ENCODE results near the gene SLITRK3. TPM values are rescaled to one million over a fixed set of nuclear protein-coding genes. Genes with fewer than 3 reads are reported as not detected.

Gene SLITRK3
- polyA plus RNA-seq, 1 donor from 2014 or later = not detected

GRCh38 chr3:165196577-165197480, 645 bp upstream of the SLITRK3 start:
- Mint-ChIP-seq H3K4me1 (peaks cover 0 to 3% (median 0%) of the 10 kb centered on the region in 3 donors), H3K27ac (no peak overlapping the region), H3K36me3 (no peaks in the 10 kb centered on the region), H3K9me3 (no peaks in the 10 kb centered on the region), H3K4me3 (peak overlapping the region in 1 of 4 donors; percentile 66), H3K27me3 (peaks cover 39% of the 10 kb centered on the region)

DNA sequence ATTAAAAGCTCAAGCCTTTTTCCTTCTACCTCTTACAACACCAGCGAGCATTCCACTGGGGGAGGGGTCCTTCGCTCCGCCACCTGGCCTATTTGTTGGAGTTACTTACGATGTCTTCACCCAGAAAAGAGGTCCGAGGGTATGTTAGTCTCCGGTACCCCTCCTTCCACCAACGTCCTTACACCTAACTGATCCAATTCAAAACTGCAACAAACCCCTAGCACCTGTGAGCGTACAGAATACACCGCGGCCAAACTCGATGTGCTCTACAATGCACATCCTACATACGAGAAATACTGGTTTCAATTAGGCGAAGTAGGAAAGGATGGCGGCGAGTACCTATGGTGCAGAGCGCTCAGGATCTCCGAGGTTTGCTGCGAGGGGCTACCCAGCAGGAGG, 944 bp downstream of the SLITRK3 start:
- Mint-ChIP-seq H3K4me1 (peaks cover 0 to 3% (median 0%) of the 10 kb centered on the region in 3 donors), H3K9me3 (no peaks in the 10 kb centered on the region), H3K36me3 (peaks cover 2% of the 10 kb centered on the region), H3K27me3 (peaks cover 39% of the 10 kb centered on the region), H3K4me3 (peak overlapping the region in 1 of 4 donors; percentile 56), H3K27ac (peak overlapping the region in 1 of 3 donors; percentile 19)

- Mint-ChIP-seq H3K36me3 (peaks cover 2% of the 10 kb centered on the region), H3K27ac (peak overlapping the region in 1 of 3 donors; percentile 19), H3K4me1 (peaks cover 0 to 3% (median 0%) of the 10 kb centered on the region in 3 donors), H3K9me3 (no peaks in the 10 kb centered on the region), H3K4me3 (no peak overlapping the region), H3K27me3 (peaks cover 41% of the 10 kb centered on the region)
Observed at GRCh38 chr3:165194511-165195240, 1.5 kb downstream of the SLITRK3 start.

DNA sequence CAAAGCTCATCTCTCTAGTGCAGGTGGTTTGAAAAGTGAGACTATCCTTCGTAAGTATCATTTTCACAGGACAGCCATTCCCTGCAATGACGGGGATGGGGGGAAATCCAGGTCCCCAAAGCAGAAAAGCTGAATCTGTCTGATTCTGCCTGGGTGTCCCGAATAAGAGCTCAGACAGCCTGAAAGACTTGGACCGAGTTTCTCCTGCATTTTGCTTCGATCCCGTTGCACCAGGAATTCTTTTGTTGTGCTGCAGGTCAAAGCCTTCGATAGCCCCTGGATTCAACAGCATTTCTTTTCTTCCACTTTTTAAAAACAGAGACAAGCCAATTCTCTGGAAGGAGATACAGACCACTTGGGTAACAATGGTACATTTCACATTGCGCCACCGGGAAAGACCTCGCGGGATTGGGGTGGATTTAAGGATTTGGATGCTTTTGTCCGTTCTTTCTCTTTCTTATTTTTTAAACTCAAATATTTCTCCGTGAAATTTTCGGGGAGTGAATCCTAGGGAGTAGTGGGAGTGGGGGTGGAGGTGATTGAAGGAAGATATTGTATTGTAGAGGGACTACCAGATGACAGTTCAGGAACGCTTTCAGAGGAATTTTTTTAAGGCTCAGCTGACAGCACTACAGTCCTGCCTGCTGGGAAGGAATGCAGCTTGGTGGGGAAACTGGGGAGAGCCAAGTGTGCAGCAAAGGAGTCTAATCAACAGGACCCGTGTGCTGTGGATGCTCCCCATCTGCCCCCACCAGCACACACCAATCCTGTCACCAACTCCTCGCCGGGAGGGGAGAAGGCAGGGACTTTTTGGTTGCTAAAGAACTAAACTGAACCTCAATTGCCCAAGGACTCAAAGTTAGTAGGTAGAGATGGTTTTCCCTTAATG, 2.6 kb downstream of the SLITRK3 start:
- Mint-ChIP-seq H3K36me3 (peaks cover 2% of the 10 kb centered on the region), H3K27ac (no peak overlapping the region), H3K4me3 (no peak overlapping the region), H3K4me1 (peaks cover 0 to 3% (median 0%) of the 10 kb centered on the region in 3 donors), H3K27me3 (peaks cover 46% of the 10 kb centered on the region), H3K9me3 (no peaks in the 10 kb centered on the region)

DNA sequence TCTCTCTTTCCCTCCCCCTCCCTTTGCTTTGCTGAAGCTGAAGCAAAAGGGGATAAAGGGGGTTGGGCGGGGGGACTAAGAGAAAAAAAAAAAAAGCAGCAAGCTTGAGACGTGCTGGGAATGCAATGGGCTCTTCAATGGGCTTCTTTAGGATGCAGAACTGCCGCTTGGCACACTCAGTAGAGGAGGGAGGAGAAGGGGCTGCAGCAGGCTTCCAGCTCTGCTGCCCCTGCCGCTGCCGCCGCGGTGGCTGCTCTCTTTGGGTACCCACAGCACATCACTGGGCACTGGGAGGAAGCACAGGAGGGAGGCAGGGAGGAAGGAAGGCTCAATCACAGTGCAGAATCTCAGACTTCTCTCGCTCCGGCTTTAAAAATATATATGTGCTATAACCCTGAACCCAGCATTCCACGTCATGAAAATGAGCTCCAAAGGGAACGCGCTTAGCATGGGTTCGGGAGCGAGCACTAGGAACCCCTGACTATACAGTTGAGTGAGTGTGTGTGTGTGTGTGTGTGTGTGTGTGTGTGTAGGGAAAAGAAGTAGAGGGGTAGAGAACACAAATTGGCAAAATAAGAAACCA, 3.5 kb downstream of the SLITRK3 start:
- Mint-ChIP-seq H3K4me3 (no peak overlapping the region), H3K27me3 (peaks cover 46% of the 10 kb centered on the region), H3K4me1 (peaks cover 0 to 3% (median 0%) of the 10 kb centered on the region in 3 donors), H3K9me3 (no peaks in the 10 kb centered on the region), H3K36me3 (peaks cover 2% of the 10 kb centered on the region), H3K27ac (no peak overlapping the region)

DNA sequence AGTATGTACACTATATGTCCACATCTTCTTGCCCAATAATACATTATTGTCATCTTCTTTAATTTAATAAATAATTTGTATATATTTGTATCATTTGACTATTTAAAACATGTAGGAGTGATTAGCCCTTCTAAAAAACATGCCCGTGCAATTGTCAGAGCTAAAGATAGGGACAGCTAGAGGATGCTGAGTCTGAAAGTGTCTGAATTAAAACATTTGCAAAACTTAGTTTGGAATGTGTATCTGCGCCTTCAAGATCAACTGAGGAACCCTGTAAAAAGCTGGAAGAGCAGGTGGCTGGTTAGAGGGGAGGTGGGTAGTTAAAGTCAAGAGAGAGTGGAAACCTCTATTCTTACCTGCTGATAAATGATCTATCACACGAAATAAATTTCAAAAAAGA, 4.7 kb downstream of the SLITRK3 start:
- Mint-ChIP-seq H3K4me3 (no peak overlapping the region), H3K9me3 (no peaks in the 10 kb centered on the region), H3K27ac (no peak overlapping the region), H3K36me3 (peaks cover 2% of the 10 kb centered on the region), H3K27me3 (peaks cover 37% of the 10 kb centered on the region), H3K4me1 (peaks cover 0 to 3% (median 0%) of the 10 kb centered on the region in 3 donors)

- Mint-ChIP-seq H3K4me1 (no peaks in the 10 kb centered on the region), H3K9me3 (no peaks in the 10 kb centered on the region), H3K36me3 (peaks cover 2% of the 10 kb centered on the region), H3K27me3 (peaks cover 15% of the 10 kb centered on the region), H3K27ac (no peak overlapping the region), H3K4me3 (no peak overlapping the region)
Observed at GRCh38 chr3:165188452-165188851, 7.7 kb downstream of the SLITRK3 start.

- no peak overlapping the region for H3K27ac Mint-ChIP-seq
- H3K9me3 Mint-ChIP-seq = no peaks in the 10 kb centered on the region
- no peak overlapping the region for H3K4me3 Mint-ChIP-seq
- H3K4me1 Mint-ChIP-seq = no peaks in the 10 kb centered on the region
- H3K36me3 Mint-ChIP-seq = no peaks in the 10 kb centered on the region
- peaks cover 7% of the 10 kb centered on the region for H3K27me3 Mint-ChIP-seq
Observed at GRCh38 chr3:165185707-165186327, 10.4 kb downstream of the SLITRK3 start.

DNA sequence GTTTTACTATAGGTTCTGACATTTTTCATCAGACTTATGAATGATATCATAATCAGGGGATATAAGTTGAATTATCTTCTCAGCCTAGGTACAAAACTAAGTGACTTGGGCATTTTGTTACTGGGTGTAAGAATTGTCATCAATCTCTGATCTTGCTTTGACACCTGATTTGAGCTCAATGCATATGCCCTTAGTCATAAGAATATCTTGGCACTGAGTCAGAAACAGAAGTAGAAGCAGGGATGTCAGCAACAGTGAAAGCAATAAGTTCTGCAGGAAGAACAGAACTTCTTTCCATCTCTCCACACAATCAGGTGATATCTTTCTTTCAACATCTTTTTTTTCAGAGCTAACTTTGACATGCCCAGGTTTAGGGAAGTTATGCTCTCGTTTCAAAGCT, 14.6 kb downstream of the SLITRK3 start:
- Mint-ChIP-seq H3K27ac (no peak overlapping the region), H3K36me3 (no peaks in the 10 kb centered on the region), H3K27me3 (no peaks in the 10 kb centered on the region), H3K4me1 (no peaks in the 10 kb centered on the region), H3K4me3 (no peak overlapping the region), H3K9me3 (no peaks in the 10 kb centered on the region)

GRCh38 chr3:165170236-165170635, 25.9 kb downstream of the SLITRK3 start:
- no peaks in the 10 kb centered on the region for H3K36me3 Mint-ChIP-seq
- no peaks in the 10 kb centered on the region for H3K4me1 Mint-ChIP-seq
- no peaks in the 10 kb centered on the region for H3K27me3 Mint-ChIP-seq
- no peak overlapping the region for H3K27ac Mint-ChIP-seq
- no peak overlapping the region for H3K4me3 Mint-ChIP-seq
- peaks cover 0 to 4% (median 0%) of the 10 kb centered on the region in 3 donors for H3K9me3 Mint-ChIP-seq

- no peaks in the 10 kb centered on the region for H3K4me1 Mint-ChIP-seq
- peaks cover 0 to 4% (median 0%) of the 10 kb centered on the region in 3 donors for H3K9me3 Mint-ChIP-seq
- no peak overlapping the region for H3K27ac Mint-ChIP-seq
- no peaks in the 10 kb centered on the region for H3K36me3 Mint-ChIP-seq
- no peak overlapping the region for H3K4me3 Mint-ChIP-seq
- no peaks in the 10 kb centered on the region for H3K27me3 Mint-ChIP-seq
Observed at GRCh38 chr3:165169368-165169767, 26.8 kb downstream of the SLITRK3 start.

GRCh38 chr3:165162883-165163282, 33.3 kb downstream of the SLITRK3 start:
- peaks cover 1 to 8% (median 4%) of the 10 kb centered on the region in 3 donors for H3K9me3 Mint-ChIP-seq
- no peak overlapping the region for H3K4me3 Mint-ChIP-seq
- H3K4me1 Mint-ChIP-seq = no peaks in the 10 kb centered on the region
- H3K36me3 Mint-ChIP-seq = no peaks in the 10 kb centered on the region
- no peaks in the 10 kb centered on the region for H3K27me3 Mint-ChIP-seq
- no peak overlapping the region for H3K27ac Mint-ChIP-seq

DNA sequence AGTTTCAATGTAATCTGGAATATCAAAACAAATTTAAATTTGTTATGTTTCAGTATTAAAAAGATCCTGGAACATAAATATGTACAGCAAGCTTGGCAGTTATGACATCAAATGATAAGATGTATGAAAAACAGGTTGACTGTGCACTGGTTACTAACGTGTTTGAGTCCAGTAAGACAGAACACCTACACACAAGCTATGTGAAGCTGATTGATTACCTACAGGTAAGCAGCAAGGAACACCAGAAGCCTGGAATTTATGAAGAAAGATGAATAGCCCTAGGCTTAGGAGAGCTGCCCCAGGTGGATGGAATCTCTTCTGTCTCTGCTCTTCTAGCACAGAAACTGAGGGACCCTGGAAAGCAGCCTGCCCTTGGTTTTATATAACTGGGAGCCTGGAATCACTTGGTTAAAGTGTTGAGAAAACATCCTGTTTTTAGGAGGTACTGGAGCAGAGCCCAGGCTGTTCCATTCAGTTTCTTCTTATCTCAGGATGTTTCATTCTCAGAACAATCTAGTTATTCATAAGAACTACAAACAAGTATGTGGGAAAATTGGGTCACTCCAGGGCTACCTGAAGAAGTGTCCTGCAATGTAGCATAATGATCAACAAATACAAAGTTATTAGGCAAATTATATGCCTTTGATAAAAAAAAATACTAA, 36.3 kb downstream of the SLITRK3 start:
- no peaks in the 10 kb centered on the region for H3K4me1 Mint-ChIP-seq
- H3K36me3 Mint-ChIP-seq = no peaks in the 10 kb centered on the region
- no peaks in the 10 kb centered on the region for H3K27me3 Mint-ChIP-seq
- H3K9me3 Mint-ChIP-seq = peaks cover 1 to 6% (median 4%) of the 10 kb centered on the region in 3 donors
- no peak overlapping the region for H3K27ac Mint-ChIP-seq
- no peak overlapping the region for H3K4me3 Mint-ChIP-seq

All from IgD-negative memory B cell (primary cell).